Measurements from ENCODE around the gene NHERF2. TPM values are rescaled to one million over a fixed set of nuclear protein-coding genes. Genes with fewer than 3 reads are reported as not detected.

Gene NHERF2
- polyA plus RNA-seq, 1 experiment, result 107 TPM

- ChIA-PET POLR2A (no interaction called here), CTCF (interaction anchor here (1.2 to 4.1 kb wide), 2 partner anchors 139 to 251 kb away, joined by 3 to 30 read pairs; no protein-coding TSS in a partner anchor)
- no peaks in the 10 kb centered on the region for H3K27me3 ChIP-seq (ENCODE audit: control insufficient read depth, insufficient read depth, low read length)
- H3K4me3 ChIP-seq (ENCODE audit: low read depth, low read length), result no peak overlapping the region
- peaks cover 53% of the 10 kb centered on the region for H3K36me3 ChIP-seq (ENCODE audit: control insufficient read depth, insufficient read depth, low read length)
- DNase-seq (ENCODE audit: low read depth), result no peak
- no peak for TF ChIP-seq CTCF (IDR thresholded peaks at IDR 0.05; ENCODE audit: insufficient read depth, low read depth, low read length)
These were observed 25.7 kb upstream of the NHERF2 start for GRCh38 chr16:2001035-2001434.

GRCh38 chr16:2001456-2002355 is 25.0 kb upstream of the NHERF2 start:
- DNase-seq (ENCODE audit: low read depth), result no peak
- H3K4me3 ChIP-seq (ENCODE audit: low read depth, low read length), result no peak overlapping the region
- H3K36me3 ChIP-seq (ENCODE audit: control insufficient read depth, insufficient read depth, low read length), result peaks cover 56% of the 10 kb centered on the region
- TF ChIP-seq CTCF (IDR thresholded peaks at IDR 0.05; ENCODE audit: insufficient read depth, low read depth, low read length), result no peak
- POLR2A ChIA-PET, result no interaction called here
- CTCF ChIA-PET, result interaction anchor here (1.2 to 4.1 kb wide), 2 partner anchors 139 to 250 kb away, joined by 3 to 30 read pairs; no protein-coding TSS in a partner anchor
- H3K27me3 ChIP-seq (ENCODE audit: control insufficient read depth, insufficient read depth, low read length), result no peaks in the 10 kb centered on the region

- no peak for TF ChIP-seq CTCF (IDR thresholded peaks at IDR 0.05; ENCODE audit: insufficient read depth, low read depth, low read length)
- no peak for DNase-seq (ENCODE audit: low read depth)
- CTCF ChIA-PET, result interaction anchor here (0.6 to 4.1 kb wide), 10 partner anchors 7 to 150 kb away, joined by 3 to 30 read pairs (median 4); no protein-coding TSS in a partner anchor
- POLR2A ChIA-PET, result no interaction called here
- H3K36me3 ChIP-seq (ENCODE audit: control insufficient read depth, insufficient read depth, low read length), result peaks cover 59% of the 10 kb centered on the region
- no peak overlapping the region for H3K4me3 ChIP-seq (ENCODE audit: low read depth, low read length)
- no peaks in the 10 kb centered on the region for H3K27me3 ChIP-seq (ENCODE audit: control insufficient read depth, insufficient read depth, low read length)
These were observed 24.1 kb upstream of the NHERF2 start for GRCh38 chr16:2002406-2003230.

- DNase-seq (ENCODE audit: low read depth), result no peak
- Histone ChIP-seq H3K27me3 (ENCODE audit: control insufficient read depth, insufficient read depth, low read length) (no peaks in the 10 kb centered on the region), H3K4me3 (ENCODE audit: low read depth, low read length) (no peak overlapping the region), H3K36me3 (ENCODE audit: control insufficient read depth, insufficient read depth, low read length) (peaks cover 56% of the 10 kb centered on the region)
- CTCF ChIA-PET, result interaction anchor here (0.6 to 4.1 kb wide), 23 partner anchors 8 to 157 kb away, joined by 3 to 30 read pairs (median 4); partner anchors contain the start of genes MSRB1, NPW, NTHL1 and PKD1
- POLR2A ChIA-PET, result no interaction called here
- TF ChIP-seq CTCF (IDR thresholded peaks at IDR 0.05; ENCODE audit: insufficient read depth, low read depth, low read length), result no peak
These were observed 23.4 kb upstream of the NHERF2 start for GRCh38 chr16:2003231-2003826.

Data from BJ (cell line).